Endometrium (tissue), 2 donors: ENCODE measurements around the gene PLN.

Experiments
- FAIRE-seq: peaks from 2 replicates; lab custom pipeline; 2012; peaks lifted over from hg19 to GRCh38; lab: Jason Lieb, UNC
- donor health status: control.
- donor health status: control.

Gene PLN

DNA sequence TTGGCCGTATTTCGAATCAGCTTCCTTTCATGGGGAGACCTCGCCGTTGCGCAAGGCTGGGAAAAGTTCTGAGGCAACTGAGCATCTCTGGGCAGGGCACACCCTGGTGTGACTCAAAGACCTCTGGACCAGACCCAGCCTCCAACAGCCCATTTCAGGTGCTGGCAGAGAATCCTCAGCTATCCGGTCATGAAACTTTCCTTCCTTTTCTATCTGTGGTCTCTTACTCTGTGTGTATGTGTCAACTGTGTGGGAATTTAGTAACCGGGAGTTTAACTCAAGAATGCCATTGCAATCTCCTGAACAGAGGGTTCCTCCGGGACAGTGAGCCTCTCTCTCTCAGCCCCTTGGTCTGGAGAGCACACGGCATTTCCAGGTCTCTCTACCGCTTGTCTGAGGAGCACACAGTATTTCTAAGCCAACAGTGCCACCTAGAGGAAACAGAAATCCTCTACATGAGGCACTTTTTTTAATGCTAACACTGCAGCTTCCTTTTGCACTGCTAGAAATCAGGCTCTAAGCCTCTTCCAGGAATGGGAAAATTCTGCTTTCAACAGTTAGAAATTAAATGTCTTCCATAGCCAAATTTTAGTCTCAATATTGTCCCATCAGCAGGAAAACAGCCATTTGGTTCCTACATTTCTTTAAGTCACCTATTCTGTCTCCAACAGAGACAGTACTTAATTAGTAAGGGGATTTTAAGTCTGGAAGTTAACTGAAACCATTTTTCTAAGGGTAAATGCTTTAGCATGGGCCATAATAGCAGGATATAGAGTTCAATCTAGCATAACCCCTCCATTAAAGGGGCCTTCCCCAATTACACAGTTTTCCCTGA is 32.7 kb downstream of the PLN start:
- peak; percentile 59 for FAIRE-seq

DNA sequence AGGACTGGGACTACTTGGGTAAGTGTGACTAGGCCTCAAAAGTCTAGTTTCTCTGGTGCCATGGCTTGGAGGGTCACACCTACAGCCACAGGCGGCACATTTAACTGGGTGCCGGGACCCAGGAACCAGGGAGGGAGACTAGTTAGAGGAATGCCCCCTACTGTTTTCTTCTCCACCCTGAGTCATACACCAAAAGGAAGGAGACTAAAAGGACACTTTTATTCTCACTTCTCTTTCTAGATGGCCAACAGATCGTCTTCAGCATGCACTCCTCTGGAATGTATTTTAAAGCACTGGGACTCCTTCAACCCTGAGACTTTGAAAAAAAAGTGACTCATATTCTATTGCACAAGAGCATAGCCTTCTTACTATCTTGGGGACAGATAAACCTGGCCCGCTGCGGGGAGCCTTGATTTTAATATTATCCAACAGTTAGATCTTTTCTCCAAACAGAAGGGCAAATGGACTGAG is 33.4 kb downstream of the PLN start:
- no peak for FAIRE-seq

DNA sequence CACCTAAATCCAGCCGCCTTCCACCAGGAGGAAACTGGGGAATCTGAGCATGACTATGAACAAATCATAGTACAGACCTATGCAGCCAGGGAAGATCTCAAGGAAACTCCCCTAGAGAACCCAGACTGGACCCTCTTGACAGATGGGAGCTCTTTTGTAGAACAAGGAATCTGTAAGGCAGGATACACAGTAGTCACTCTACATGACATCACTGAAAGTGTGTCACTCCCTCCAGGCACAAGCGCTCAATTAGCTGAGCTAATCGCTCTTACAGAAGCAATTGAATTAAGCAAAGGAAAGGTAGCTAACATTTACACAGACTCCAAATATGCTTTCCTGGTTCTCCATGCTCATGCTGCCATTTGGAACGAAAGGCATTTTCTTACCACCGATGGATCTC is 36.8 kb downstream of the PLN start:
- no peak for FAIRE-seq

- FAIRE-seq, result no peak
These were observed 38.8 kb downstream of the PLN start for GRCh38 chr6:118586746-118587485.

DNA sequence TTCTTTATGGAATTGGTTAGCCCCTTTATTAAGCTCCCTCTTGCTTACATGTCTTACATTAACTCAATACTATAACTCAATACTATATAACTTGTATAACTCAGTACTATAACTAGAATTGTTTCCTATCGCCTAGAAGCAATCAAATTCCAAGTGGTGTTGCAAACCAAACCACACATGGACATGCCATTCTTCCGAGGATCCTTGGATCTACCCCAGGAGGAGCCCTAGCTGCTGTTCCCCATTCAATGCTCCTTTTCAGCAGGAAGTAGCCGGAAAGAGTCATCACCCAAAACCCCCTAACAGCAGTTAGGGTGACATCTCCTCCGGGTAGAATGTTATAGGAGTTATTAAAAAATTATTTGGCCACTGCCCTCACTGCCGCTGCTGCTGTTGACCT is 40.5 kb downstream of the PLN start:
- FAIRE-seq, result no peak

GRCh38 chr6:118589186-118589585 is 41.1 kb downstream of the PLN start:
- FAIRE-seq, result no peak

- FAIRE-seq, result no peak
These were observed 41.7 kb downstream of the PLN start for GRCh38 chr6:118589649-118590365.

GRCh38 chr6:118591897-118592296 is 43.8 kb downstream of the PLN start:
- peak; percentile 80 for FAIRE-seq

- no peak for FAIRE-seq
These were observed 46.8 kb downstream of the PLN start for GRCh38 chr6:118594877-118595276.

DNA sequence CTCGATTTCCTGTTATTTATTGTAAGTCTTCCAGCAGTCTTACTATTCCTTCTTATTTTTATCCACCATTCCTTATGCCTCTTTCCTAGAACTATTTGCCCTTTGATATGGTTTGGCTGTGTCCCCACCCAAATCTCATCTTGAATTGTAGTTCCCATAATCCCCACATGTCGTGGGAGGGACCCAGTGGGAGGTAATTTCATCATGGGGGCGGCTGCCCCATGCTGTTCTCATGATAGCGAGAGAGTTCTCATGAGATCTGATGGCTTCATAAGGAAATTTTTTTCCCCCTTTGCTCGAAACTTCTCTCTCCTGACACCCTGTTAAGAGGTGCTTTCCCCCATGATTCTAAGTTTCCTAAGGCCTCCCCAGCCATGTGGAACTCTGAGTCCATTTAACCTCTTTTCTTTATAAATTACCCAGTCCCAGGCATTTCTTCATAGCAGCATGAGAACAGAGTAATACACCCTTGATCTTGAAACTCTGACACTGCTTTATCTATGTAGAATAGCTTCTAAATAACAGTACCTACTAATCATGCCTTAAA is 48.8 kb downstream of the PLN start:
- FAIRE-seq, result no peak

- FAIRE-seq, result no peak
These were observed 49.5 kb downstream of the PLN start for GRCh38 chr6:118597636-118598035.

- FAIRE-seq, result no peak
These were observed 50.2 kb downstream of the PLN start for GRCh38 chr6:118598324-118598723.

GRCh38 chr6:118602300-118602699 is 54.2 kb downstream of the PLN start:
- no peak for FAIRE-seq

- no peak for FAIRE-seq
These were observed 55.3 kb downstream of the PLN start for GRCh38 chr6:118603372-118603771.

- no peak for FAIRE-seq
These were observed 58.2 kb downstream of the PLN start for GRCh38 chr6:118606268-118606667.

DNA sequence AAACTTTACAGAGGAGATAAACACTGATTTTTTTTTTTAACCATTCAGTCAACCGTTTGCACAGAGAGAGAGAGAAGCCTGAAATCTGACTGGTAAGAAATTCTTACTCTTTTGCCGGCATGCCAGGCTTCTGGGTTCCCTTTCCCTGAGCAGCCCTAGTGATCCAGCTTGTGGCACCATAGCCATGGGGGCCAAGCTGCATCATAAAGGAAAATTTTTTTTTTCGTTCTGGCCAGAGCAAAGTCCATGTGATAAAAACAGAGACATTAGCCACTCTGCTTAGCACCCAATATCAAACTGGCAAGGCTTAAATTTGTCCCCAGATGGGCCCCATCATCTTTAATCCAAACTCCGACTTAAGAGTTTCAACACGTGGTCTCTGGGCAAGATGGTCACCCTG is 58.8 kb downstream of the PLN start:
- FAIRE-seq, result no peak
